H7 (cell line): ENCODE measurements around the gene TGIF1. TPM values are rescaled to one million over a fixed set of nuclear protein-coding genes. Genes with fewer than 3 reads are reported as not detected.
A peak's percentile ranks its signal among the peaks of the same experiment; 100 is the strongest.
"Not testable (repeated sequence)": the region's sequence is repeated elsewhere in the genome, so short reads cannot be mapped to it uniquely, and the experiment has no call there.

Experiments used
- DNase-seq: peaks from one replicate; pipeline ENCODE4 v3.0.0; 2012
- H3K27me3 ChIP-seq: 2 replicates; pipeline ENCODE4 v1.6.0; 2011; ENCODE audit warnings: mild to moderate bottlenecking, low read length; ENCODE audit not compliant: control insufficient read depth, insufficient read depth
- H3K36me3 ChIP-seq: replicated peaks from 2 replicates; pipeline ENCODE4 v1.5.1; 2011; ENCODE audit warnings: low read length; ENCODE audit not compliant: control insufficient read depth, insufficient read depth
- H3K4me3 ChIP-seq: 2 replicates; pipeline ENCODE4 v1.5.1; 2011; ENCODE audit warnings: low read depth, mild to moderate bottlenecking, control low read depth, low read length, moderate library complexity; ENCODE audit not compliant: insufficient read depth
- total RNA-seq: library from RNA; depleted of rRNA; stranded (reverse); fragments of >200 nt; shearing (Covaris generic); gene quantifications from 2 replicates; pipeline ENCODE4 v1.2.3, GENCODE V29; 2014; rRNA removed

TGIF1 gene
- 329 and 333 TPM in 2 replicates for total RNA-seq

DNA sequence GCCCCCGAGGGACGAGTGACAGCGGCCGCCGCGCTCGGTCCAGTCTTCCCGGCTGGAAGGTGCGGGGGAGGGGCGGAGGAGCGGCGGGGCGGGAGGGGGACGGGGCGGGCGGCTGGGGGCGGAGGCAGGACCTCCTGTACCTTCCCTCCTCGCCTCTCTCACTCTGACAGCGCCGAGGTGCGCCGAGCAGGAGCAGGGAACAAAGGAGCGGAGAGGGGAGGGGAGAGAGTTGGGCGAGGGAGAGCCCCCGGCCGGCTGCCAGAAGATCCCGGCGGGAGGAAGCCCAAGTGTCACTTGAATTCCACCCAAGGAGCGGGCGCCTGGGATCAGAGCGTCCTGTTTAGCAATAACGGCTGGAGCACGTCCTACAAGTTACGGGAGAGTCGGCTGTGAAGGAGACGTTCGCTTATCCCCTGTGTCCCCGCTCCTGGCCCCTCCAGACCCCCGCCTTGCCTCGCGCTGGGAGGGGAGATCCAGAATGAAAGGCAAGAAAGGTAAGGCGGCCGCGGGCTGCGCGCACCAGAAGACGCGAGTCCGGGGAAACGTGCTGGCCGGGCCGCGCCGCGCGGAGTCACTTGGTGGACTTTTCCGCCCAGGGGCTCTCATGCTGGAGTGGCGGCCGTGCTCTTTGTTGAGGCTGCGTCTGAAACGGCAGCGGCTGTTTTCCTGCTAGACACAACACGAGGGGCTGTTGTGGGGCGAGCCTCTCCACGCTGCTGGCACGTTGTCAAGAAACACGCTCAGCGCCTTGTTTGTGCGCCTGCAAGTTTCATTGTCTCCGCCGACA is at the start of gene TGIF1:
Gene TGIF1, plus strand, starts transcription at position 161 of the 787 bp plus-strand sequence. Its CDS starts 318 bp downstream, at position 479.
- Histone ChIP-seq H3K36me3 (no peaks in the 10 kb centered on the region), H3K27me3 (no peaks in the 10 kb centered on the region), H3K4me3 (peak within 1 kb of the TSS; percentile 54)
- DNase-seq: peak; percentile 92

GRCh38 chr18:3400567-3401296 is 49.2 kb upstream of the TGIF1 start:
- DNase-seq: no peak
- H3K27me3 ChIP-seq: no peaks in the 10 kb centered on the region

DNA sequence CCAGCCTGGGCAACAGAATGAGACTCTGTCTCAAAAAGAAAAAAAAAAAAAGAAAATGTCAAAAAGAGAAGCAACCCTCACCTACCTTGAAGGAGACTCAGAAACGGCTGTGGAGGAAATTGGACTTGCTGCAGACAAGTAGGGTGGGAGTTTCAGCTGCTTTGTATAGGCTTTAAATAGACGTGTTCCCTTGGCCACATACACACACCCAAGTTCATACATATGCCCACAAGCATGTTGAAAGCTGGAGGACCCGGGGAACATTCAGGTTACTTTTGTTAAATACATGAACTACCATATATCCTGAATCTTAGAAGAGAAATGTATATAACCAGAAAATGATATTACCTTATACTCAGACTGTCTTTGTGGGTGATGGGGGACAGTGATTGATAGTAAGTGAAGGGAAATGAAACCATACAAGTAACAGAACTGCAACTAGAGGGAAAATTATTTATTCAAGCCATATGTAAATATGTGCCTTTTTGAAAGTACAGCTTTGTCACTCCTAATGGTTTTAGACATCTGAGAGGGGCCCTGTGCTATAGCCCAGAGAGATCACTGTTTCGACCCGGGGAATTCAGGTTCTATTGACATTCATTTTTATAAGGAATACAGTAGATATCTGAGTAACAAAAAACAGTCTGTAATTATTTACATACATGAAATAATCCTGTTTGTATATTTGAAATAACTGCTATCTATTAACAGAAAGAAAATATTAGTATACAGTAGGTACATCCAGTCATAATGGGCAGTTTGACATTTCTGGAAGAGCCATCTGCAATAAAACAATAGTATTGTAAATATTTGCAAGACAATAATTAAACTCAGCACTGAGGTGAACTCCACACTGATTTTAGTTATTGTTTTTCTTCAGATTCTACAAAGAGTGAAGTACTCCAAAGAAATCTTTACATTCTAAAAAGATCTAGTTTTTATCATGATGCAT is 48.0 kb upstream of the TGIF1 start:
- Histone ChIP-seq H3K4me3 (no peak overlapping the region), H3K27me3 (no peaks in the 10 kb centered on the region), H3K36me3 (no peaks in the 10 kb centered on the region)
- no peak for DNase-seq

More at GRCh38 chr18:3400567-3401296, 49.2 kb upstream of the TGIF1 start:
- H3K36me3 ChIP-seq: no peaks in the 10 kb centered on the region
- H3K4me3 ChIP-seq: no peak overlapping the region

DNA sequence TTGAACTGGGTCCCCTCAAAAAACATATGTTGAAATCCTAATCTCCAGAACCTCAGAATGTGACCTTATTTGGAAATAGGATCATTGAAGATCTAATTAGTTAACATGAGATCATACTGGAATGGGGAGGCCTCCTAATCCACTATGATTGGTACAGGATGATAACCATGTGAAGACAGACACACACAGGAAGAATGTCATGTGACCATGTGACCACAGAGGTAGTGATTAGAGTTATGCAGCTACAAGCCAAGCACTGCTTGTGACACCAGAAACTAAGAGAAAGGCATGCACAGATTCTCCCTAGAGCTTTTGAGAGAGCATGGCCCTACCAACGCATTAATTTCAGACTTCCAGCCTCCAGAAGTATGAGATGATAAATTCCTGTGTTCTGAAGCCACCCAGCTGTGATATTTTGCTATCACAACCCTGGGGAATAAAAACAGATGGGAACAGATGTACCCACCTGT is 47.0 kb upstream of the TGIF1 start:
- DNase-seq: no peak
- no peaks in the 10 kb centered on the region for H3K36me3 ChIP-seq
- no peak overlapping the region for H3K4me3 ChIP-seq
- H3K27me3 ChIP-seq: no peaks in the 10 kb centered on the region

- Histone ChIP-seq H3K4me3 (no peak overlapping the region), H3K27me3 (no peaks in the 10 kb centered on the region), H3K36me3 (no peaks in the 10 kb centered on the region)
- DNase-seq: no peak
These were observed 44.3 kb upstream of the TGIF1 start for GRCh38 chr18:3405713-3406112.

GRCh38 chr18:3408107-3408506 is 41.9 kb upstream of the TGIF1 start:
- Histone ChIP-seq H3K27me3 (no peaks in the 10 kb centered on the region), H3K4me3 (no peak overlapping the region), H3K36me3 (no peaks in the 10 kb centered on the region)
- DNase-seq: no peak

DNA sequence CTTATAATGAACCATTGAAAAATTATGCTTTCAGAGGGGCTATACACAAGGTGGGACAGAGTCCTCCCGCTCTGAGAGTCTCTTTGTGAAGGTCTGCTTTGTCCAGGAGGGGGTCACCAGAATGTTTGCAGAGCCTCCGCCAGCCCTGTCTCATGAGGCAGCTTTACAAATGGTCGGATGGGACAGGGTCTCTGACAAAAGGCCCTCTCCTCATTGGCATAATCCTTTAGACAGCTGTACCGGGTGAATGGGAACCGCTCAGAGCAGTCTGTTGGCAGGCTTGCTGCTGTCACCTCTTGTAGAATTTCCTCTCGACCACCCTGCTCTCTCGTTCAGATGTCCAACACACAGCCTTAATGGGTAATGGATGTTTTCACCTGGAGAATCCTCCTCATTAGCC is 40.2 kb upstream of the TGIF1 start:
- Histone ChIP-seq H3K27me3 (no peaks in the 10 kb centered on the region), H3K36me3 (no peaks in the 10 kb centered on the region), H3K4me3 (no peak overlapping the region)
- no peak for DNase-seq

DNA sequence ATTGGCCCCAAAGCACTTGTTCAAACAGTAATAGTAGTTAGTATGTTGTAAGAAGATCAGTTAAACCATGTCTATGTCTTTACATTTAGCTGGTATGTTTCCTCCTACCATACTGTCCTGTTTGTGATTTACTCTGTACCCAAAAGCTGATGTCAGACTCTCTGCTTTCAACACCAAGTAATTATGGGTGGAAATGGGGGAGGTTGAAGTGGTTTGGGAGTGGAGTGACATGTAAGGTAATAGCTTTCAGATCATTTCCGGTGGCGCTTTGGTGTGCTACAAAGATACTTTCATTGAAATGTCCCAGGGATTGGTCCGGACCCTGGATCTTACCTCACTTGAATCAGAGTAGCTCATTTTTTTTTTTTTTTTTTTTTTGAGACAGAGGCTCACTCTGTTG is 39.7 kb upstream of the TGIF1 start:
- DNase-seq: no peak
- Histone ChIP-seq H3K36me3 (no peaks in the 10 kb centered on the region), H3K4me3 (no peak overlapping the region), H3K27me3 (no peaks in the 10 kb centered on the region)

- not testable (repeated sequence) for H3K4me3 ChIP-seq, DNase-seq, H3K36me3 ChIP-seq, H3K27me3 ChIP-seq
These were observed 39.1 kb upstream of the TGIF1 start for GRCh38 chr18:3410876-3411275.

GRCh38 chr18:3411327-3411726 is 38.6 kb upstream of the TGIF1 start:
- Histone ChIP-seq H3K4me3 (no peak overlapping the region), H3K36me3 (no peaks in the 10 kb centered on the region)

GRCh38 chr18:3411854-3412268 is 38.1 kb upstream of the TGIF1 start:
- peak; percentile 73 for DNase-seq
- Histone ChIP-seq H3K36me3 (no peaks in the 10 kb centered on the region), H3K4me3 (no peak overlapping the region), H3K27me3 (no peaks in the 10 kb centered on the region)

More at GRCh38 chr18:3411327-3411726, 38.6 kb upstream of the TGIF1 start:
- no peaks in the 10 kb centered on the region for H3K27me3 ChIP-seq
- no peak for DNase-seq

- H3K4me3 ChIP-seq, H3K27me3 ChIP-seq, DNase-seq, H3K36me3 ChIP-seq: not testable (repeated sequence)
These were observed 37.4 kb upstream of the TGIF1 start for GRCh38 chr18:3412528-3412927.

DNA sequence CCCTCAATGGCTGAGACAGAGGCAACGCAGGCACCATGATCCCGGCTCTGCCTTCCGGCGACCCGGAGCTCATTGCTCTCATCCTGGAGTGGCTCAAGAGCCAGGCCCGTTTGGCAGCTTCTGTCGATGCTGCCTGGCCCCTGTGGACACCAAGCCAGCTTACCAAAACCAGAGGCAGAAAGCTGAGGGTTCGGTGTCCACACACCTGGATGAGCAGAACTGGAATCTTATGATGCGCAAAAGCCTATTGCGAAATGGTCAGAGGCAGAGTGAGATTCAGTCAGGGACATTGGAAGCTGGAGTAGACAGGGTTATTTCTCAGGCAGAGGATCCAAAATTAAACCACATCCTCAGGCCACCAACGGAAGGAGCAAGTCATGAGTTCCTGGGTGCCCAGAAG is 34.9 kb upstream of the TGIF1 start:
- Histone ChIP-seq H3K36me3 (no peaks in the 10 kb centered on the region), H3K27me3 (no peaks in the 10 kb centered on the region), H3K4me3 (no peak overlapping the region)
- DNase-seq: no peak

- Histone ChIP-seq H3K27me3 (no peaks in the 10 kb centered on the region), H3K36me3 (no peaks in the 10 kb centered on the region), H3K4me3 (no peak overlapping the region)
- no peak for DNase-seq
These were observed 31.9 kb upstream of the TGIF1 start for GRCh38 chr18:3418083-3418482.
